Measurements from ENCODE around the gene DOCK9.

The DOCK9 gene

GRCh38 chr13:98909016-98909415 is 68.8 kb downstream of the DOCK9 start:
- no peaks in the 10 kb centered on the region for H3K4me1 ChIP-seq (ENCODE audit: insufficient read depth, low read length, severe bottlenecking)
- H3K9me2 ChIP-seq (ENCODE audit: low read depth, low read length): no peaks in the 10 kb centered on the region
- no peak overlapping the region for H3K27ac ChIP-seq (ENCODE audit: low read depth, low read length, poor library complexity, severe bottlenecking)
- TF ChIP-seq CTCF (IDR thresholded peaks at IDR 0.05; ENCODE audit: low read length) (no peak), EZH2 (IDR thresholded peaks at IDR 0.05; ENCODE audit: borderline replicate concordance, low read length) (no peak)
- no peak overlapping the region for H3K4me2 ChIP-seq (ENCODE audit: low read length)
- H3K9ac ChIP-seq (ENCODE audit: low read length): no peak overlapping the region
- no peaks in the 10 kb centered on the region for H3F3A ChIP-seq (ENCODE audit: insufficient read depth, low read length)
- no peaks in the 10 kb centered on the region for H3K27me3 ChIP-seq (ENCODE audit: insufficient read depth, low read length)
- H3K36me3 ChIP-seq (ENCODE audit: insufficient read depth, low read length): no peaks in the 10 kb centered on the region
- H3K4me3 ChIP-seq (ENCODE audit: low read depth, low read length, poor library complexity, severe bottlenecking): no peak overlapping the region
- no peaks in the 10 kb centered on the region for H3K9me3 ChIP-seq (ENCODE audit: low read length)
- H4K20me1 ChIP-seq (ENCODE audit: insufficient read depth, low read length): no peaks in the 10 kb centered on the region
- H2AFZ ChIP-seq (ENCODE audit: low read length): no peak overlapping the region
- no peaks in the 10 kb centered on the region for H3K79me2 ChIP-seq (ENCODE audit: insufficient read depth, low read length)

- Histone ChIP-seq H3K9ac (ENCODE audit: low read length) (no peak overlapping the region), H3K27me3 (ENCODE audit: insufficient read depth, low read length) (no peaks in the 10 kb centered on the region), H4K20me1 (ENCODE audit: insufficient read depth, low read length) (no peaks in the 10 kb centered on the region), H3K4me1 (ENCODE audit: insufficient read depth, low read length, severe bottlenecking) (no peaks in the 10 kb centered on the region), H3K79me2 (ENCODE audit: insufficient read depth, low read length) (no peaks in the 10 kb centered on the region), H3F3A (ENCODE audit: insufficient read depth, low read length) (no peaks in the 10 kb centered on the region), H3K27ac (ENCODE audit: low read depth, low read length, poor library complexity, severe bottlenecking) (no peak overlapping the region), H3K9me3 (ENCODE audit: low read length) (no peaks in the 10 kb centered on the region), H2AFZ (ENCODE audit: low read length) (no peak overlapping the region), H3K4me3 (ENCODE audit: low read depth, low read length, poor library complexity, severe bottlenecking) (no peak overlapping the region), H3K4me2 (ENCODE audit: low read length) (no peak overlapping the region), H3K9me2 (ENCODE audit: low read depth, low read length) (no peaks in the 10 kb centered on the region), H3K36me3 (ENCODE audit: insufficient read depth, low read length) (no peaks in the 10 kb centered on the region)
- TF ChIP-seq EZH2 (IDR thresholded peaks at IDR 0.05; ENCODE audit: borderline replicate concordance, low read length): no peak
- TF ChIP-seq CTCF (IDR thresholded peaks at IDR 0.05; ENCODE audit: low read length): no peak
Observed at GRCh38 chr13:98906746-98907502, 70.9 kb downstream of the DOCK9 start.

- Histone ChIP-seq H3K9ac (ENCODE audit: low read length) (no peak overlapping the region), H3K9me3 (ENCODE audit: low read length) (no peaks in the 10 kb centered on the region), H3K27me3 (ENCODE audit: insufficient read depth, low read length) (no peaks in the 10 kb centered on the region)
Observed at GRCh38 chr13:98905199-98905598, 72.7 kb downstream of the DOCK9 start.

More at GRCh38 chr13:98905199-98905598, 72.7 kb downstream of the DOCK9 start:
- Histone ChIP-seq H3K79me2 (ENCODE audit: insufficient read depth, low read length) (no peaks in the 10 kb centered on the region), H3K4me2 (ENCODE audit: low read length) (no peak overlapping the region), H3K36me3 (ENCODE audit: insufficient read depth, low read length) (no peaks in the 10 kb centered on the region), H3K9me2 (ENCODE audit: low read depth, low read length) (no peaks in the 10 kb centered on the region), H3K4me1 (ENCODE audit: insufficient read depth, low read length, severe bottlenecking) (no peaks in the 10 kb centered on the region), H2AFZ (ENCODE audit: low read length) (no peak overlapping the region), H3K4me3 (ENCODE audit: low read depth, low read length, poor library complexity, severe bottlenecking) (no peak overlapping the region), H4K20me1 (ENCODE audit: insufficient read depth, low read length) (no peaks in the 10 kb centered on the region), H3F3A (ENCODE audit: insufficient read depth, low read length) (no peaks in the 10 kb centered on the region), H3K27ac (ENCODE audit: low read depth, low read length, poor library complexity, severe bottlenecking) (no peak overlapping the region)
- no peak for TF ChIP-seq EZH2 (IDR thresholded peaks at IDR 0.05; ENCODE audit: borderline replicate concordance, low read length)
- TF ChIP-seq CTCF (IDR thresholded peaks at IDR 0.05; ENCODE audit: low read length): no peak
